Activated CD8-positive, alpha-beta memory T cell treated with anti-CD3 and anti-CD28 coated beads for 36 hours (primary cell): ENCODE data around the gene KCNK15. TPM values are rescaled to one million over a fixed set of nuclear protein-coding genes. Genes with fewer than 3 reads are reported as not detected.

Source experiments
- CTCF ChIA-PET: fragments of 350-600 bp; sonication (Branson Sonifier 250); formaldehyde crosslinking; loops from one replicate; lab custom pipeline; 2021; ENCODE audit warnings: antibody characterized with exemption; lab: Charles Lee
- POLR2A ChIA-PET: fragments of 350-600 bp; sonication (Branson Sonifier 250); formaldehyde crosslinking; loops from one replicate; lab custom pipeline; 2021; ENCODE audit warnings: antibody characterized with exemption; lab: Charles Lee
- total RNA-seq, 2 experiments: library from RNA; stranded (reverse); gene quantifications; one replicate each; pipeline ENCODE4 v1.2.3, GENCODE V29; 2021

KCNK15 gene
- total RNA-seq, 2 experiments from 2014 or later = 0.27 to 0.30 TPM

DNA sequence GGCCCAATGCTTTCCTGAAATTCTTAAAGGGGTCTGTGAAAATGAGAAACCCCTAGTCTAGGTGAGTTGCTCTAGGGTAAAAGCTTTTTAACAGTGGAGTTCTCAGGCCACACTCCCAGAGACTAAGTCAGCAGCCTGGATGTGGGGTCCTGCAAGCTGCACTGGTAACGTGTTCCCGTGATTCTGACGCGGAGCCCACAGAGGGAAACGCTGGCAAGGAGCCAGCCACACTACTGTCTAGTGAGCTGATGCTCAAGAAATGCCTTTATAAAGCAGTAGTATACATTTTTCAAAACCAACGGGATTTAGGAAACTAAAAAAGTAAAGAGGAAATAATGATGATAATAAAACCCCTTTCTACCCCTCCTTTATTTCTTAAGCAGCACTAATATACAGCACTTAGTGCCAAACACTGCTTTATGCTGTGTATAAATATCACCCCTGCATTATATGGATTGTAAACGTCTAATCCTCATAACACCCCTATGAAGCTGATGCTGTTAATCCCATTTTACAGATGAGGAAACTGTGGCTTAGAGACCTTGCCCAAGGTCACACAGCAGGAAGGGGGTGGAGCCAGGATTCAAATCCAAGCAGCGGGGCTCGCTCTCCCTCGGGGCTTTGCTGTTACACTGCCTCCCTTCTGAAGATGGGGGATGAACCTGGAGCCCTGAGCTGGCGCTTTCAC, 25.0 kb downstream of the KCNK15 start:
- CTCF ChIA-PET = no interaction called here
- POLR2A ChIA-PET = no interaction called here

DNA sequence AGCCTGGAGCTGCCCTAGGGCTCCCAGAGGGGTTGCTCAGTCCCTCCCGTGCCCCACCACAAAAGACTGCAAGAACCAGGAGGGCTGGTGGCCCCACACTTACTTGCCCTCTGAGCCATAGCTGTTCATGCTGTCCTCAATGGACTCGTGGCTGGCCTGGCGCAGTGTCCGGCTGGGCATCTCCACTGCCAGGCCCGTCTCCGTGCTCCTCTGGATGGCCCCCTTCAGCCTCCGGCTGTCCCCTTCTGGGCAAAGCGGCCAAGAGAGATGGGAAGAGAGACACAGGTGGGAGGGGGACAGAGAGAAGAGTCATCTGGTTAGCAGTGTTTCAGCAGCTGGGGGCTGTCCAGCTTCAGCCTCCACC, 25.5 kb downstream of the KCNK15 start:
- POLR2A ChIA-PET = no interaction called here
- CTCF ChIA-PET = no interaction called here

DNA sequence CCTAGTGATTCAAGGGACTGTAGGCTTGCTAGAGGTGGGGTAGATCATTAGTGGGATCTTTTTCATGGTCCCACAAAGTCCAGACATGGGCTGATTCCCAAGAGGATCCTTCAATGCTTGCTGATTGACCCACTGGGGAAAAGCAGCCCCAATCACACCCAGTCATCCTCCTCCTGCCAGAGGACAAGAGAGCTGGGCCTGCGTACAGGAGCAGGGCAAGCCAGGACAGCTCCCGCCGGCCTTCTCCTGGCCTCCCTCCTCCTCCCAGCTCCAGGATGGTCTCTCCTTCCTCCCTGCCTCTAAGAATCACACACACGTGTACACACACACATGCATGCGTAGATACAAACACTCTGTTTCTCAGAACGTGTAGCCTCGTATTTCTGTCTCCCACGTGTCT, 27.0 kb downstream of the KCNK15 start:
- POLR2A ChIA-PET = no interaction called here
- CTCF ChIA-PET = no interaction called here

DNA sequence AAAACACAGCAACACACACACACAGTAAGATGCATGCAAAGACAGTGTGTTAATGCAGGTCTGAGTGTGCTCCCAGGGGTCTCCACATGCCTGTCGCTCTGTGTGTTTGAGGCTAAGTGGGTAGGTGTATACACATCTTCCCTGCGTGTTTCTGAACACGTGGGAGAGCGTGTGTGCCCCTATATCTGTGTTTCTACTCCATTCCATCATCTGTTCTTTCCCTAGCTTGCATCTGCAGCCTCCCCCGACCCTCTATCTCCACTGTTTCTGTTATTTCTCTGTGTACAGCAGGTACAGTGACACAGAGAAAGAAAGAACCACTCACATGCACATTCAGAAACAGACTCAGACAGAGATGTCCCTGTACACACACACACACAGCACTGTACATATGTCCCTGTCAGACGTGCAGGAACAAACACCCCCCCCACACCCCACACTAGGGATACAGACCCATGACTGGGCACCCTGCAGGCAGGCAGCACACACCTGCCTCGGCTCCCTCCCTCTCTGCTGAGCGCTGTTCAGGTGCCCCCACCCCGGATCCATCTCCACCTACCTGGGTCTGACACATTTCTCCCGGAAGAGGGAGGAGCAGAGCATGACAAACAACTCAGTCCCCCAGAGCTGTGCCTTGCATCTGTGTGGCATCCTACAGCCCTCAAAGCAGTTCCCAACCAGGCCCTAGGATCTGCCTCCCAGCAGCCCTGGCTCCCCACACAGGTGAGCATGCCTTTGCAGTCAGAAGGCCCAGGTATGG, 27.6 kb downstream of the KCNK15 start:
- ChIA-PET POLR2A (no interaction called here), CTCF (no interaction called here)

DNA sequence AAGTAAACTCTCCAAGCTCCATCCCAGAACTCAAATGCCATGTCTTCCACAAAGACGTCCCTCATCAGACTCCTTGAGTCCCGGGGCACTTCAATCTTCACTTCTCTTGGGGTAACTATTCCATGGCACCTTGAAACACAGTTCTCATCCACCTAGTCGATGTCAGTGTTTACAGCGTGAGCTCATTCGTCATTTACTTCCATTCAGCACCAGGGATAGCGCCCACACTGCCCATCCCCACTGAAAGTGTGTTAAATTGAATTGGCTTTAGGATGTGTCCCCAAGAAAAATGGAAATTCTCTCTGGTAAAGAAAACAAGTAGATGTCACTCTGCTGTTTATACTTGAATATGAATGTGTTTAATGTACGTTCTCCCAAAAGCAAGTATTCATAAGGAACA, 31.3 kb downstream of the KCNK15 start:
- ChIA-PET POLR2A (no interaction called here), CTCF (interaction anchor here (0.9 kb wide), 1 partner anchor 10 kb away, joined by 3 read pairs; no protein-coding TSS in a partner anchor)

DNA sequence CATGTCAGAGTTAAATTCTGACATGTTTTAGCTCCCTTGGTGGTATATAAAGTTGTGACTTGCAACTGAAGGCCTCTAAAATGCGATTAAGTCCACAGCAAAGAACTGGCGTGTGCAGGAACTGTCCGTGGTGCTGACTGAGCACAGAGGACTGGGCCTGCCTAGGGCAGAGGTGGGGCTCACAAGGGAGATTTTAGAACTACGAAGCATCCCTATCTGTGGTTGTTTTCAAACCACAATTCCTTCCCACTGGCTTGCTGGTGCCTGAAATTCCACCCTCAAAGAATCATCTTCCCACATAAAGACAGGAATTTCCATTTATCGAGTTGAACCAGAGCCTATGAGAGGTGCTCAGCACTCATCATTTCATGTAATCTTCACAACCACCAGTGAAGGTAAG, 34.6 kb downstream of the KCNK15 start:
- CTCF ChIA-PET = no interaction called here
- POLR2A ChIA-PET = no interaction called here

DNA sequence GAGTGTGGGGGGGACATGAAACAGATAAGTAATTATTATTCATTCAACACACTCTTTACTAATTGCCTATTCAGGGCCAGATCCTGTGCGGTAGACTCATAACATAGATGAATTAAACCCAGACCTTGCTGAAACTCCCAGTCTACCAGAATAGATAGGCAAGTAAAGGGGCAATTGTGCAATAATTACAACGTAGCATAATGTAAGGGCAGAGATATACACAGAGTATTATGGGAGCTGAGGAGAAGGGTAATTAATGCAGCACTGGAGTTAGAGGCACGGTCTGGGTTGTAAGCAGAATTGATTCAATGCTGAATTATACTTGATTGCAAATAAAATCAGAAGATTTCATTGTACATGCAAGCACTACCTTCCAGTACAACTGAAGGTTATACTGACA, 35.5 kb downstream of the KCNK15 start:
- POLR2A ChIA-PET = no interaction called here
- CTCF ChIA-PET = no interaction called here

DNA sequence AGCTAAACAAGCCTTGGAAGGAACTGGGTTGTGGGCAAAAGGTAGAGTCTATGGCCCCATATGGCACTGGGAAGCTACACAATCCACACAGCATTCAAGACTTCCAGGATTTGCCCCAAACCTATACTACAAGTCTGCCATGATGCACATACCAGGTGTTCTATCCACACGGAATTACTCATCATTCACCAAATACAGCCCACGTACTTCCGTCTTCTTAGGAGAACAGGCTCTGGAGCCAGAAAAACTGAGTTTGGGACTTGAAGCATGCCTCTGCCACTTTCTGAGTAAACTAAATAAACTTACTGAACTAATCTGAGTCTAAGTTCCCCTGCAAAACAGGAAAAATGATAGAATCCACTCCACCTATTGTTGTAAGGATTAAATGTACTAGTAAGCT, 36.1 kb downstream of the KCNK15 start:
- ChIA-PET CTCF (no interaction called here), POLR2A (interaction anchor here (0.5 kb wide), 1 partner anchor 275 kb away, joined by 11 read pairs; no protein-coding TSS in a partner anchor)

DNA sequence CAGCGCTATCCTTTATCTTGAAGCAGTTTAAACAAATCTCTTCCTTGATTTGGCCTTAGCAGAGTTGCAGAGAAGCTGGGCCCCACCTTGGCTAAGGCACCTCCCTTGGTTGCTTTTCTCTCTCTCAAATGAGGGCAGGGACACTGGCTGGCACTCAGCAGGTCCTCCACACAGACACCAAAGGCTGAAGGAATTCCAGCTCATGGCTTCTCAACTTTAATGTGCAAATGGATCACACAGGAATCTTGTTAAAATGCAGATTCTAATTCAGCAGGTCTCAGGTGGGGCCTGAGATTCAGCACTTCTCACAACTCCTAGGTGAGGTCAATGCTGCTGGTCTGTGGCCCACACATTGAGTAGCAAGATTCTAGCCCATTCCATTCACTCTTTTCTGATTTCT, 39.0 kb downstream of the KCNK15 start:
- CTCF ChIA-PET = interaction anchor here (1.1 kb wide), 1 partner anchor 82 kb away, joined by 3 read pairs; no protein-coding TSS in a partner anchor
- POLR2A ChIA-PET = no interaction called here

DNA sequence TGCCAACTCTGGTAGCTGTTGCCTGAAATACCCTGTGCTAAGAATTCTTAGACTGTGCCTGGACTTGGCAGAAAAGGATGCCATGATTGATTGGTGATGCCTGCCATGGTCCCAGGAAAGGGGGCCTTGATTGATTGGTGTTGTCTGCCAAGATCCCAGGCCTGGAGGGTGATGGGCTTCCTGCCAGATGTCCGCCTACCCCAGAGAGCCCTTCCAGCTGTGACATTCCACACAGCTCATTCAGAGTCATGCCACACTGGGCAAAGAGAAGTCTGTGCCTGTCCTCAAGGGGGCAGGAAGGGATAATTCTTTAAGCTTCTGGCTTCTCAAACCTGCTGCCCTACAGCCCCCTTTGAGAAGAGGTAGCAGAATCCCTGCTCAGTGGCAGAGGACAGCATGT, 40.1 kb downstream of the KCNK15 start:
- CTCF ChIA-PET = no interaction called here
- POLR2A ChIA-PET = no interaction called here

DNA sequence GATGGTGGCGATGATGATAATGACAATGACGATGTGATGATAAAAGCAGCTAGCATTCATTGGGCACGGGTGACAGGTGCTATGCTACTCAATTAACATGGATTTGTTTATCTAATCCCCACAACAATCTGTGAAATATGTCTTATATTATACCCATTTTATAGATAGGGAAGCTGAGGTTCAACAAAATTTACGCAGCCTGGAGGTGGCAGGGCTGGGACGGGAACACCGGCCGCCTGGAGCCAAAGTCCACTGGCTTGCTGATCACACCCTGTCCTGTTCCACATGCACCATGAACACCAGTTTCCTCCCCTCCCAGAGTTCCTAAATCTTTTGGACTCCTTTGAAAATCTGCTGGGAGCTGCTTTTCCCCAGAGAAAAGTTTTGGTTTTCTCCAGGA, 41.6 kb downstream of the KCNK15 start:
- CTCF ChIA-PET = interaction anchor here (1.0 to 1.4 kb wide), 2 partner anchors 11 to 80 kb away, joined by 3 read pairs; no protein-coding TSS in a partner anchor

DNA sequence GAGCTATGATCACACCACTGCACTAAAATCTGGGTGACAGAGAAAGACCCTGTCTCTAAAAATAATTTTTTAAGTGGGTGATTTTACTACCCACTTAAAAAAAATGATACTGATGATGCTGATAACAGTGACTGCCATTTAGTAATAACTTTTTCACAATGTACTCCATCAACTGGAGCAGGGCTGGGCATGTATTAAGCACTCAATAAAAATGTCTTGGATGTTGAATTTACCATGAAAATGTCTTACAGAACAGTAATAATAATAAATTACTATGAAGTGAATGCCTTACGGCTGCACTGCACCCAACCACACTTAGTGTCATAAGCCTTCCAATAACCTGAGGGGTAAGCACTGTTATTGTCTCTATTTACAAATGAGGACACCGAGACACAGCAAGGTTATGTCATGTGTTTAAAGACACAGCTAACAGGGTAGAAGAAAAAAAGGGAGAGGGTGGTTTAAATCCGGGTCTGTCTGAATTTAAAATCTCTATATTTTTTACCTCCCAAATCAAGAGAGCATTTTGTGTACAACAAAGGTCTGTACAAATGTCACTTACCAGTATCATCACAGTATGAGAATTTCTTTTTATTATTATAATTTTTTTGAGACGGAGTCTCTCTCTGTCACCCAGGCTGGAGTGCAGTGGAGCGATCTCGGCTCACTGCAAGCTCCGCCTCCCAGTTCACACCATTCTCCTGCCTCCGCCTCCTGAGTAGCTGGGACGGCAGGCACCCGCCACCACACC, 43.2 kb downstream of the KCNK15 start:
- ChIA-PET CTCF (no interaction called here), POLR2A (no interaction called here)

More for the DNA sequence above, 41.6 kb downstream of the KCNK15 start:
- POLR2A ChIA-PET = no interaction called here

DNA sequence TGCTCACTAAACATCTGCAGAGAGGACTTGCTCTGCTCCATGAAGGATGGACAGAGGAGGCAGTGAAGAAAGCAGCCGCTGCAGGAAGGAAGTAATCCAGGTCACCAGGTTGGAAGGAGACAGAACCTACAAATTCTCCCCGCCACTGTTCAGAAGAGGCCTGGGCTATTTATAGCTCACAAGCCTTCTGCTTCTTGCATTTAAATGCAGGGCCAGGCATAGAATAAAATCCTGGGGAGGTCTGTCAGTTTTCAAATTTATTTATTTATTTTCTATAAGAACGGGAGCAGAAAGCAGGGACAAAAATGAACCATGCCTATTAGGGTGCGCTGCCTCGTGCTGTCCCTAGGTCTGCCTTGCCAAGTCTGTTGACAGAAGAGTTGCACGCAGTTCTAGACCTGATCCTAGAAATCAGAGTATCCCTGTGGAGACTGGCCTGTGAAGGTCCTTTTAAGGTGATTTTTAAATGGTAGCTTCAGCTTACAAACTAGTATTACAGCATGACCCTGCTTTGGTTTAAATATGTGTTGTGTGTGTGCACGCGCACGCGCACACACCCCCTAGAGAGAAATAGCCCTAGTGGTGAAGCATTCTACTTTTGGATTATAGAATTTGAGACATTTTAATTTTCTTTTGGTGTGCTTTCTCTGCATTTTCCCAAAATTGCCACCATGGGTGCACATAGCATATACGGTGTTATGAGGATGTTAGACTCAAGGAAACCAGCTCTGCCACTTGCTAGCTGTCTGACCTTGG, 45.2 kb downstream of the KCNK15 start:
- POLR2A ChIA-PET = no interaction called here
- CTCF ChIA-PET = no interaction called here

DNA sequence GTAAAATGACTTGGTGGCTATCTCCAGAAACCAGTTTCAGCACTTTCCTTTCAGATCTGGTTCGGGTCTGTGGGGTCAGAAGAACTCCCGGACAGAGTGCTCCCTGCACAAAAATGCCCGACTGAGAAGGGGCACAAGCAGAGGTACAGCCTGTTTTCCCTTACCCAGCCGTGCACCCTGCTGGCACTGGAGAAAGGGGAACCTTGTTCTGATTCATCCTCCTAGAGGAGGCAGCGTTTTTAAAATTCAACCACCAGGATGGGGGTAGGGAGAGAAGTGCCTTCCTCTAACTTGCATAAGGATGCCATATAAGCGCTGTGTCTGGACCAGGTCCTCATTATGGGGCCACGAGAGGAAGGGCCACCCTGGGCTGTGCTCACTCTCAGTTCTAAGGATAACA, 47.1 kb downstream of the KCNK15 start:
- ChIA-PET CTCF (no interaction called here), POLR2A (no interaction called here)

DNA sequence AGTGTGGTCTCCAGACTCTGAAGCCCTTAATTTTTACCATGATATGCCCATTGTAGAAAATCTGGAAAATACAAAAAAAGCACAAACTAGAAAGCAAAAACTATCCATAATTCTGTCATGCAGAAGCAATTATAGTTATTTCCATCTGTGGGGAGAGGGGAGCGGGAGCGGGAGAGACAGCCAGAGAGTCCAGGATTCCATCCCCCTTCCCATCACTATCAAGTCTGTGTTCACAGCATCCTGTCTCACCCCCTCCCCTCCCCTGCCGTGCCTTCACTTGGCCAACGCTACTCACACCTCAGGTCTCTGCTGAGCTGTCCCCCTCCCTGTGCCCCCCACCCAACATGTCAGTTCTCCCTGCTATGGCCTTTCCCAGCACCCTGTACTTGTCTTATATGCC, 50.2 kb downstream of the KCNK15 start:
- ChIA-PET POLR2A (no interaction called here), CTCF (no interaction called here)

DNA sequence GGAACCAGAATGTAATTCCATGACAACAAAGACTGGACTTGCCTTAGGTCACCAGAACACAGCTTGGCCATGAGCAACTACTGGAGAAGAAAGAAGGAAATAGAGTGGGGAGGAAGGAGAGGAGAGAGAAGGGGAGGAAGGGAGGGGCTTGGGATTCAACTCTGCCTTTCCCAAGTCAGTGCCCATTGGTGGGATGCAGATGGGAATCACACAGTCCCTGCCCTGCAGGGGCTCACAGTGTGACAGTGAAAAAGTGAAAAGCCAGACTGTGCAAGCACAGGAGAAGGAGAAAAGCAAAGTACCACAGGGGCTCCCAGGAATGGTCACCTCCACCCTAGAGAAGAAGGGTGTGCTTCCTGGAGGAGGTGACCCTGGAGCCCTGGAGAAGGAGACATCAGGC, 50.6 kb downstream of the KCNK15 start:
- ChIA-PET CTCF (interaction anchor here (0.7 kb wide), 1 partner anchor 44 kb away, joined by 5 read pairs; no protein-coding TSS in a partner anchor), POLR2A (no interaction called here)

DNA sequence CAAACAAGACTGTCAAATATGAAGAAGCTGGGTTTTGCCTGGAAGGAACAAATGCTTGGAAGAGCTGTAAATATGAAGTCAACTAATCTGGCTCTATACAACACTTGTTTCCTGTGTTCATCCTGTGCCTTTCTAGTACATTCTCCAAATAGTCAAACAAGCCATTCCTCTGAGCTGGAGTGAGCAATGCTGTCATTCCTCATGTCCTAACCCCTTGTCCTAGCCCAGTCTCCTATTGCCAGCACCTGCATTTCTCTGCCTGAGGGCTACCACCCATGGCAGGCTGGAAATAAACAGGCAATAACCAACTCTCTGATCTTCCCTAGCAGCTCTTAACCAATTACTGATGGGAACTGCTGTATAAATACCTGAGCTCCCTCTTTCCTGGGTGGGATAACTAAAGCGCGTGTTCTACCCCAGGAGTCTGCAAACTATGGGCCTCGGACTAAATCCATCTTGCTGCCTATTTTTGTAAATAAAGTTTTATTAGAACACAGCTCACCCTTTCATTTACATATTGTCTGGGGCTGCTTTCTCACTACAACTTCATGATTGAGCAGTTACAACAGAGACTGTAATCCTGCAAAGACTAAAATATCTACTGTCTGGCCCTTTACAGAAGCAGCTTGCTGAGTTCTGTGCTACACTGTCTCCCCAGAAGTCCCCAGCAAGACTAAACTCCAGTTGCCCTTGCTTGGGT, 51.2 kb downstream of the KCNK15 start:
- ChIA-PET CTCF (interaction anchor here (0.7 kb wide), 1 partner anchor 43 kb away, joined by 5 read pairs; no protein-coding TSS in a partner anchor), POLR2A (no interaction called here)

DNA sequence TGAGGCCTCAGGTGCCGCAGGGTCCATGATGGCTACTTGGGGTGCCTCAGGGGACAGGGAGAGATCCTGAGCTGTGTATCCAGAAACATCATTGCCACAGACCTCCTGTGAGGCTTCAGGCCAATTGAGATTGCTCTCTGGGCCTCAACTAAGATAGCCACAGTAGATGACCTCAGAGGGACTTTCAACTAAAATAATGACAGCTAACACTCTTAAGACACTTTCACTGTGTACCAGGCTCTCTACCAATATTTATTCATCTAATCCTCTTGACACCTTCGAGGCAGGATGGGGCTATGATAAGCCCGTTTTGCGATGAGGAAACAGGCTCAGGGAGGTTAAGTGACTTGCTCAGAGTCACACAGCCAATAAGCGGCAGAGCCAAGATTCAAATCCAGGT, 54.0 kb downstream of the KCNK15 start:
- POLR2A ChIA-PET = no interaction called here
- CTCF ChIA-PET = no interaction called here
